22Rv1 (cell line): ENCODE data around the gene RASSF7.

Experiments used
- H3K27ac ChIP-seq: fragments of 450-650 bp; 2 replicates; pipeline ENCODE4 v1.5.1; 2017
- CTCF ChIP-seq: fragments of 450-650 bp; IDR thresholded peaks from 2 replicates; pipeline ENCODE4 v1.5.1; 2017; ENCODE audit warnings: mild to moderate bottlenecking
- ZFX ChIP-seq: fragments of 450-650 bp; IDR thresholded peaks from 2 replicates; pipeline ENCODE4 v1.6.1; 2017; ENCODE audit warnings: antibody characterized with exemption, borderline replicate concordance

The RASSF7 gene

GRCh38 chr11:587546-587945, 26.8 kb downstream of the RASSF7 start:
- no peak overlapping the region for H3K27ac ChIP-seq
- TF ChIP-seq ZFX (no peak), CTCF (no peak)

GRCh38 chr11:587978-588380, 27.2 kb downstream of the RASSF7 start:
- TF ChIP-seq ZFX (no peak), CTCF (no peak)
- H3K27ac ChIP-seq = no peak overlapping the region

GRCh38 chr11:589798-590197, 29.0 kb downstream of the RASSF7 start:
- TF ChIP-seq CTCF (no peak), ZFX (no peak)
- no peak overlapping the region for H3K27ac ChIP-seq

- no peak overlapping the region for H3K27ac ChIP-seq
- TF ChIP-seq ZFX = no peak
- no peak for TF ChIP-seq CTCF
Measured at GRCh38 chr11:590997-591396, 30.2 kb downstream of the RASSF7 start.

- H3K27ac ChIP-seq = no peak overlapping the region
- TF ChIP-seq ZFX (no peak), CTCF (no peak)
Measured at GRCh38 chr11:592501-592900, 31.7 kb downstream of the RASSF7 start.

- no peak for TF ChIP-seq ZFX
- no peak for TF ChIP-seq CTCF
- H3K27ac ChIP-seq = no peak overlapping the region
Measured at GRCh38 chr11:592918-593317, 32.1 kb downstream of the RASSF7 start.

- H3K27ac ChIP-seq = no peak overlapping the region
- TF ChIP-seq ZFX (no peak), CTCF (no peak)
Measured at GRCh38 chr11:593347-593746, 32.6 kb downstream of the RASSF7 start.
